ENCODE data around the gene CDCP2.

DNA sequence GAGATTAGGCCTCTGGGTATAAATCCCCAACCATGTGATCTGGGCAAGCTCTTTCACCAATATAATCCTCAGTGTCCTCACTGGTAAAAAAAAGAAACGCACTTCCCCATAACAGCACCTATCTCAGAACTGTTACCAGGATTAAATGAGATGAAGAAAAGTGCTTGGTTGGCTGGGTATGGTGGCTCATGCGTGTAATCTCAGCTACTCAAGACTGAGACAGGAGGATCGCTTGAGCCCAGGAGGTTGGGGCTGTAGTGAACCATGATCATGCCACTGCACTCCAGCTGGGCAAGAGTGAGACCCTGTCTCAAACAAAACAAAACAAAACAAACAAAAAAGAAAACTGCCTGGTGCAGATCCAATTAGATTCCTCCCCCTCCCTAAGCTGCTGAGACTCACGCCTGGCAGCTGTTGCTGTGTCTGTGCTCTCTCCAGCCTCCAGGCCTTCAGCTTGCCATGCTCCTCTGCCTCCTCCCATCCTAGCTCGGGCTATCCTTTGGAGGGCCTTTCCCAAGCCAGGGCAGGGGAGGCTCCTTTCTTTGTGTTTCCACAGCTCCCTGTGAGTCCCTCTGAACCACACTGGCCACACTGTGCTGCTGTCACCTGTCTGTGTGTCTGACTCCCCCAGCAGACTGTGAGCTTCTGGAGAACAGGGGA, 28.0 kb upstream of the CDCP2 start:
- TF ChIP-seq, protein P1, sequence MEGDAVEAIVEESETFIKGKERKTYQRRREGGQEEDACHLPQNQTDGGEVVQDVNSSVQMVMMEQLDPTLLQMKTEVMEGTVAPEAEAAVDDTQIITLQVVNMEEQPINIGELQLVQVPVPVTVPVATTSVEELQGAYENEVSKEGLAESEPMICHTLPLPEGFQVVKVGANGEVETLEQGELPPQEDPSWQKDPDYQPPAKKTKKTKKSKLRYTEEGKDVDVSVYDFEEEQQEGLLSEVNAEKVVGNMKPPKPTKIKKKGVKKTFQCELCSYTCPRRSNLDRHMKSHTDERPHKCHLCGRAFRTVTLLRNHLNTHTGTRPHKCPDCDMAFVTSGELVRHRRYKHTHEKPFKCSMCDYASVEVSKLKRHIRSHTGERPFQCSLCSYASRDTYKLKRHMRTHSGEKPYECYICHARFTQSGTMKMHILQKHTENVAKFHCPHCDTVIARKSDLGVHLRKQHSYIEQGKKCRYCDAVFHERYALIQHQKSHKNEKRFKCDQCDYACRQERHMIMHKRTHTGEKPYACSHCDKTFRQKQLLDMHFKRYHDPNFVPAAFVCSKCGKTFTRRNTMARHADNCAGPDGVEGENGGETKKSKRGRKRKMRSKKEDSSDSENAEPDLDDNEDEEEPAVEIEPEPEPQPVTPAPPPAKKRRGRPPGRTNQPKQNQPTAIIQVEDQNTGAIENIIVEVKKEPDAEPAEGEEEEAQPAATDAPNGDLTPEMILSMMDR (IDR thresholded peaks at IDR 0.05), result no peak
- TF ChIP-seq POLR2A (IDR thresholded peaks at IDR 0.05), result no peak

All from esophagus squamous epithelium (tissue), 4 donors.